GM13976 (cell line): ENCODE measurements around the gene SMYD3.

Experiments
- DNase-seq: peaks from one replicate; pipeline ENCODE4 v3.0.0; 2012; ENCODE audit warnings: low spot score
- CTCF ChIP-seq: IDR thresholded peaks from 2 replicates; pipeline ENCODE4 v1.5.1; 2012; ENCODE audit warnings: borderline replicate concordance, mild to moderate bottlenecking; ENCODE audit not compliant: insufficient read depth; ENCODE audit errors: extremely low read depth, missing control alignments, control extremely low read depth
- in situ Hi-C: fragments of 300-500 bp; cut with MboI; formaldehyde crosslinking; loops from one replicate; pipeline ENCODE4 v1.12.0; 2022; ENCODE audit warnings: low sequenced_read_pairs, mixed read lengths, inconsistent platforms; ENCODE audit not compliant: unreplicated experiment

SMYD3 gene

GRCh38 chr1:245880754-245881403 lies 626.2 kb downstream of the SMYD3 start:
- no peak for TF ChIP-seq CTCF
- DNase-seq = no peak
- in situ Hi-C loops = no loop called here

GRCh38 chr1:245879091-245879490 lies 628.0 kb downstream of the SMYD3 start:
- no peak for TF ChIP-seq CTCF
- in situ Hi-C loops = no loop called here
- no peak for DNase-seq

- DNase-seq = no peak
- no peak for TF ChIP-seq CTCF
- in situ Hi-C loops = no loop called here
Measured at GRCh38 chr1:245878585-245878984, 628.5 kb downstream of the SMYD3 start.

- in situ Hi-C loops = no loop called here
- DNase-seq = no peak
- TF ChIP-seq CTCF = no peak
Measured at GRCh38 chr1:245877976-245878375, 629.1 kb downstream of the SMYD3 start.

GRCh38 chr1:245876586-245876985 lies 630.5 kb downstream of the SMYD3 start:
- TF ChIP-seq CTCF = no peak
- no peak for DNase-seq
- in situ Hi-C loops = no loop called here

- TF ChIP-seq CTCF = no peak
- in situ Hi-C loops = no loop called here
- no peak for DNase-seq
Measured at GRCh38 chr1:245875581-245876261, 631.4 kb downstream of the SMYD3 start.
